SKM-1 (cell line): ENCODE results near the gene KIFC1.
"Not testable (repeated sequence)": the region's sequence is repeated elsewhere in the genome, so short reads cannot be mapped to it uniquely, and the experiment has no call there.

Source experiments
- DNase-seq: peaks from one replicate; lab custom pipeline; 2025; ENCODE audit not compliant: unreplicated experiment; lab: John Stamatoyannopoulos, UW

The KIFC1 gene, protein sequence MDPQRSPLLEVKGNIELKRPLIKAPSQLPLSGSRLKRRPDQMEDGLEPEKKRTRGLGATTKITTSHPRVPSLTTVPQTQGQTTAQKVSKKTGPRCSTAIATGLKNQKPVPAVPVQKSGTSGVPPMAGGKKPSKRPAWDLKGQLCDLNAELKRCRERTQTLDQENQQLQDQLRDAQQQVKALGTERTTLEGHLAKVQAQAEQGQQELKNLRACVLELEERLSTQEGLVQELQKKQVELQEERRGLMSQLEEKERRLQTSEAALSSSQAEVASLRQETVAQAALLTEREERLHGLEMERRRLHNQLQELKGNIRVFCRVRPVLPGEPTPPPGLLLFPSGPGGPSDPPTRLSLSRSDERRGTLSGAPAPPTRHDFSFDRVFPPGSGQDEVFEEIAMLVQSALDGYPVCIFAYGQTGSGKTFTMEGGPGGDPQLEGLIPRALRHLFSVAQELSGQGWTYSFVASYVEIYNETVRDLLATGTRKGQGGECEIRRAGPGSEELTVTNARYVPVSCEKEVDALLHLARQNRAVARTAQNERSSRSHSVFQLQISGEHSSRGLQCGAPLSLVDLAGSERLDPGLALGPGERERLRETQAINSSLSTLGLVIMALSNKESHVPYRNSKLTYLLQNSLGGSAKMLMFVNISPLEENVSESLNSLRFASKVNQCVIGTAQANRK

GRCh38 chr6:33391278-33391921 is at the start of gene KIFC1:
KIFC1 (plus strand) TSS chr6:33391823; CDS start chr6:33391986, 163 bp downstream.
- peak; percentile 98 for DNase-seq

DNA sequence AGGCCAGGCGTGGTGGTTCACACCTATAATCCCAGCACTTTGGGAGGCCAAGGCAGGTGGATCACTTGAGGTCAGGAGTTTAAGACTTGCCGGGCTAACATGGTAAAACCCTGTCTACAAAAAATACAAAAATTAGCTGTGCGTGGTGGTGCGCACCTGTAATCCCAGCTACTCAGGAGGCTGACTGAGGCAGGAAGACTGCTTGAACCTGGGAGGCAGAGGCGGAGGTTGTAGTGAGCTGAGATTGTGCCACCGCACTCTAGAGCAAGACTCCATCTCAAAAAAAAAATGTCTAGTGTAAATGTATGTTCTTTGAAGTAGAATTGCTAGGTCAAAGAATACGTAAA is 48.0 kb upstream of the KIFC1 start:
- DNase-seq = not testable (repeated sequence)

DNA sequence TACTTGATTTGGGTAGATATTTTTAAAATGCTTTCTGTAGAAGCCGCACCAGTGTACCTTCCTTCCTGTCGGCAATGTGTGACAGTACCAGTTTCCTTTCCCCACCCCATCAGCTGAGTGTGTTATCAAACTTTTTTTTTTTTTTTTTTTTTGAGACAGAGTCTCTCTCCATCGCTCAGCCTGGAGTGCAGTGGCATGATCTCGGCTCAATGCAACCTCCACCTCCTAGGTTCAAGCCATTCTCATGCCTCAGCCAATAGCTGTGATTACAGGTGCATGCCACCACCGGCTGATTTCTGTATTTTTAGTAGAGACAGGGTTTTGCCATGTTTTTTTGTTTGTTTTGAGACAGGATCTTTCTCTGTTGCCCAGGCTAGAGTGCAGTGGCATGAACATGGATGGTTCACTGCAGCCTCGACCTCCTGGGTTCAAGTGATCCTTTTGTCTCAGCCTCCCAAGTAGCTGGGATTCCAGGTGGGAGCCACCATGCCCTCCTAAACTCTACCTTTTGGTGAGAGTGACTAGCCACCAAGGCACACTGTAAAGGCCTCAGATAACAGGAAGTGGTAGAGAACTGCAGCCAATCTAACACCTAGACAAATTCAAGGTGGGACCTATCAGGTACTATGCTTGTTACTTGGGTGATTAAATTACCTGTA is 47.5 kb upstream of the KIFC1 start:
- no peak for DNase-seq

DNA sequence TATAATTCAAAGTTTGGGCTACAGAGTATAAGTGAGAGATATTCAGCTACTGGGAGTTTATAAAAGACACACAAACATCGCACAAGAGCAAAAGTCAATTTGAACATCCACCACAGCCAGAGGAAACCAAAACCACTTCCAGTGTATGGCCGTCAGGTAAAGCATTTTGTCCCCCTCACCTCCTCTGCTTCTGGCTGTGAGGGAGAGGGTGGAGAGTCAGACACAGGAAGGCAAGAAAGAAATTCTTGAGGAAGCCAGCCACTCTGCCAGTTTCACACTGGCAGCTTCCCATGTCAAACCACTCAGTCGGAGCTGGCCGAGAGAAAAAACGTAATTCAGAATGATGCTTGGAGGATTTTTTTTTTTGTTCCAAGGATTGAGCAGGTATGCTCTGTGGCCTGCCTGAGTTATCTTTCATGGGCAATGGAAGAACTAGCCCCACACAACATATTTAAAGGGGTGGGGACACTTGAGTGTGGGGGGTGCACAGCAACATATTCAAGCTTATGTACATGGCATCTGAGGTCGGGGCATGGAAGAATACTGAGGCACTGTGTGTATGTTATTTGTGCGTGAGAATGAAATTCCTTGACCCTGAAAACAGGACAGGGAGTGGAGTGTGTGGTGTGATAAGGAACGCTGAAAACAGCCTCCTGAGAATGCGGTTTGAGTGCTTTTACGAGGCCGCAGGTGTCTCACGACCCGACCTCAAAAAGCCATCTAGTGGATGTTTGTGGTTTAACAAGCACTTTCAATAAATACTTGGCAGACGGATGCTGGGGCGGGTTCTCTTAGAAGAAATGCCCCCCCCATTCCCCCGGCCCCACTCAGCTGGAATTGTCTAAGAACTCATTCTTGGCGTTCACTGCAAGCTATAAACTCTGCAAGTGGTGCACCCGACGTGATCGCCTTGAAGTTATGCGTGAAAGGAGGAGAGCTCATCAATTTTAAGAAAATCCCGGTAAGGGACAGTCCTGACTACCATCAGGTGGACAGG is 46.6 kb upstream of the KIFC1 start:
- peak; percentile 34 for DNase-seq

DNA sequence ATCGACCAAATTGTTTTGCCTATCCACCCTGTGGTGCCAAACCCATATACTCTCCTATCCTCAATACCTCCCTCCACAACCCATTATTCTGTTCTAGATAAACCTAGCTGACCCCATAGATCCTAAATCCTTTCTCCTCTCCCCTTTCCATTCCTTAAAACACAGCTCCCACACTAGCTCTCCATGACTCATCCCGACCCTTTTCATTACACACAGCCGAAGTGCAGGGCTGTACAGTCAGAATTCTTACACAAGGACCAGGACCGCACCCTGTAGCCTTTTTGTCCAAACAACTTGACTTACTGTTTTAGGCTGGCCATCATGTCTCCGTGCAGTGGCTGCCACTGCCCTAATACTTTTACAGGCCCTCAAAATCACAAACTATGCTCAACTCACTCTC is 44.7 kb upstream of the KIFC1 start:
- not testable (repeated sequence) for DNase-seq

DNA sequence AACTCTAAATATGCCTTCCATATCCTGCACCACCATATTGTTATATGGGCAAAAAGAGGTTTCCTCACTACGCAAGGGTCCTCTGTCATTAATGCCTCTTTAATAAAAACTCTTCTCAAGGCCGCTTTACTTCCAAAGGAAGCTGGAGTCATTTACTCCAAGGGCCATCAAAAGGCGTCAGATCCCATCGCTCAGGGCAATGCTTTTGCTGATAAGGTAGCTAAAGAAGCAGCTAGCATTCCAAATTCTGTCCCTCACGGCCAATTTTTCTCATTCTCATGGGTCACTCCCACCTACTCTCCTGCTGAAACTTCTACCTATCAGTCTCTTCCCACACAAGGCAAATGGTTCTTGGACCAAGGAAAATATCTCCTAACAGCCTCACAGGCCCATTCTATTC is 43.8 kb upstream of the KIFC1 start:
- DNase-seq = no peak

DNA sequence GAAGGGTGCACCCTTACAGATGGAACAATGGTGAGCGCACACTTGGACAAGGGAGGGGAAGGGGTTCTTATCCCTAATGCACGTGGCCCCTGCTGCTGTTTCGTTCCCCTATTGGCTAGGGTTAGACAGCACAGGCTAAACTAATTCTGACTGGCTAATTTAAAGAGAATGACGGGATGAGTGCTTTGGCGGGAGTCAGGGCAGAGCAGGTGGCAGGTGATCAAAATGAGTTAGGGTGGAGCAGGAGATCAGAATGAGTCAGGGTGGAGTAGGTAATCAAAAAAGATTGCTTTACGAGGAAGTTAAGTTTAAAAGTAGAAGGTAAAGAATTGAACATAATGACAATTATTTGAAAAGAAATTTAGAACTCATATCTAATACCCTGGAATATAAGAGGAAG is 35.8 kb upstream of the KIFC1 start:
- not testable (repeated sequence) for DNase-seq

GRCh38 chr6:33356295-33356694 is 35.3 kb upstream of the KIFC1 start:
- no peak for DNase-seq

GRCh38 chr6:33357160-33357871 is 34.3 kb upstream of the KIFC1 start:
- DNase-seq = not testable (repeated sequence)

- no peak for DNase-seq
Observed at GRCh38 chr6:33359331-33359730, 32.3 kb upstream of the KIFC1 start.

DNA sequence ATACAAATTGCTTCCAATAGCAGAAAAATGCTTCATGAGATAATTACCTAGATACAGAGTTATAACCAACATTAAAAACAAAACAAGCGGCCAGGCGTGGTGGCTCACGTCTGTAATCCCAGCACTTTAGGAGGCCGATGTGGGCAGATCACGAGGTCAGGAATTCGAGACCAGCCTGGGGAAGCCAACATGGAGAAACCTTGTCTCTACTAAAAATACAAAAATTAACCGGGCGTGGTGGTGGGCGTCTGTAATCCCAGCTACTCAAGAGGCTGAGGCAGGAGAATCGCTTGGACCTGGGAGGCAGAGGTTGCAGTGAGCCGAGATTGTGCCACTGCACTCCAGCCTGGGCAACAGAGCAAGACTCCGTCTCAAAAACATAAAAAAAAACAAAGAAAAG is 28.1 kb upstream of the KIFC1 start:
- not testable (repeated sequence) for DNase-seq

DNA sequence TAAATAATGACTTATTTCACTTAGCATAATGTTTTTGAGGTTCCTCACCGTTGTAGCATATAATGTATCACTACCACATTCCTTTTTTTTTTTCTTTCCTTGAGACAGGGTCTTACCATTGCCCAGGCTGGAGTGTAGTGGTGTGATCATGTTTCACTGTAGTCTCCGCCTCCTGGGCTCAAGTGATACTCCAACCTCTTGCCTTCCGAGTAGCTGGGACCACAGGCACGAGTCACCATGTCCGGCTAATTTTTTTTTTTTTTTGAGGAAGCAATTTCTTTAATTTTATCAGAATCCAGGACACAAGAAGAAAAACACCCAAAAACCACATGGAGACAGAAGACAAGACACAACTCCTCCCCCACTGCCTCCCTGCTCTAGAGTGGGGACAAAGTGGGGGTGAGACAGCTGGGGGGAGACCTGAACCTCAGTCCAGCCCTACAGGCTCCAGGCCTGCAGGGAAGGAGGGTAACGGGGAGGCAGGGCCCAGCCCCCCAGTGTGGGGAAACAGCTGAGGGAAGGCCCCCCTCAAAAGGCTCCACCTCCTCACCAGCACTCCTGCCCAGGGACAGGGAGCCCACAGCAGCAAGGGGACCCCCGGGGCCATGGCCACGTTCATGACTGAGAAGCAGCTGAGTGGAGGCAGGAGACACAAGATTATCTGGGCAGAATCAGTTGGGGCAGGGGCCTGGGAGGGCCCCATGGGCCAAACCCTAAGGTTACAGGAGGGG is 27.0 kb upstream of the KIFC1 start:
- DNase-seq = not testable (repeated sequence)

DNA sequence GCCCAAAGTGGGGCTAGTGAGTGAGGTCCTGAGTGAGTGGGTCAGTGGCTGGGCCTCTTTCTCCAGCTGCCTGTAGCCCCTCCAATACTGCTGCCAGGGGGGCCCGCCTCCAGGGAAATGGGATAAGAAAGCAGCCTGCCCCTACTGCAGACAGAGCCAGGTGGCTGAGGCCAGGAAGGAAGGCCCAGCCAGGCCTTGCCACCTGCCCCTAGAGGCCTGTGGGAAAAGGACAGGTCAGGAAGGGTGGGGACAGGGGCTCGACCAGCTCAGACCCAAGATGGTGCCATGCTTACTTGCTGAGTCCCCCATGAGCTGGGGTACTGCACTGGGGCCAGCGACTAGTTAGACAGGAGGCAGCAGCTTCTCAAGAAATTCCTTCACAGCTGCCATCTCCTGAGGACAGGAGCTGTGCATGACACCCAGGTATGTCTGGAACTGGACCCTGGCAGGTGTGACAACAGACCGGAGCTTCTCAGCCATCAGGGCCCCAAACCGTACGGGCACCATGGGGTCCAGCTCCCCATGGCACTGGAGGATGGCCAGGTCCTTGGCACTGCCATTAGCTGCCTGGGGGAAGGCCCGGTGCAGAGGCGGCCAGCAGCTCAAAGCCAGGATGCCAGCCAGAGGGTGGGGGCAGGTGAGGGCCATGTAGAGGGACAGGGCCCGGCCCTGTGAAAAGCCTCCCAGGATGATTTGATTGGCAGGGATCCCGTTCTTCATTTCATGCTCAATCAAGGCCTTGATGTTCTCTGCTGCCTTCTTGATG is 26.2 kb upstream of the KIFC1 start:
- not testable (repeated sequence) for DNase-seq

GRCh38 chr6:33367009-33367714 is 24.5 kb upstream of the KIFC1 start:
- no peak for DNase-seq

DNA sequence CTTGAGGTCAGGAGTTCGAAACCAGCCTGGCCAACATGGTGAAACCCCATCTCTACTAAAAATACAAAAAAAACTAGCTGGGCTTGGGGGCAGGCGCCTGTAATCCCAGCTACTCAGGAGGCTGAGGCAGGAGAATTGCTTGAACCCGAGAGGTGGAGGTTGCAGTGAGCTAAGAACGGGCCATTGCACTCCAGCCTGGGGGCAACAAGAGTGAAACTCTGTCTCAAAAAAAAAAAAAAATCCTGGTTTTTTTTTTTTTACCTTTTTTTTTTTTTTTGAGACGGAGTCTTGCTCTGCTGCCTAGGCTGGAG is 24.0 kb upstream of the KIFC1 start:
- not testable (repeated sequence) for DNase-seq

GRCh38 chr6:33371901-33372300 is 19.7 kb upstream of the KIFC1 start:
- DNase-seq = not testable (repeated sequence)

GRCh38 chr6:33372526-33373123 is 19.0 kb upstream of the KIFC1 start:
- DNase-seq = no peak
